Endothelial cell of hepatic sinusoid (primary cell): Measurements from ENCODE around the gene MIA3.
"Not testable (repeated sequence)": the region's sequence is repeated elsewhere in the genome, so short reads cannot be mapped to it uniquely, and the experiment has no call there.

Experiments
- in situ Hi-C: cut with HindIII; loops from 2 replicates; pipeline ENCODE4 v1.10.0; 2017; ENCODE audit warnings: low sequenced_read_pairs

The MIA3 gene

GRCh38 chr1:222665964-222666363 lies 48.1 kb downstream of the MIA3 start:
- in situ Hi-C loops = no loop called here

DNA sequence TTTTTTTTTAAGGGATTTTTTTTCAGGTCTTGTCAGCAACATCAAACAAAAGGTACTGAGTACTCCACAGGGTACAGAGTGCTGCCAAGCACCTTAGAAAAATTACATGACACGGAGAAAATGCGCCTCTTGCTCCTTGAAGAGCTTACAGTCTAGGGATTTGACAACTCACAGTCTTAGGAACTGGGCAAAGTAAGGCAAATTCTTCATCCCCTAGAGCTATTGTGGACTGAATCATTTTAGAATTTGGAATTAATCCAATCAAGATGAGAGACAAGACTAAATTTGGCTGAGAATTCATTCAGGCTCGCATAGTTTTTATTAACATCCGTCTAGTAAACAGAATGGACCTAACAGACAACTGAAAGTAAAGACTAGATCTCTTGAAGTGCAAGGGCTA lies 50.3 kb downstream of the MIA3 start:
- in situ Hi-C loops = not testable (repeated sequence)

DNA sequence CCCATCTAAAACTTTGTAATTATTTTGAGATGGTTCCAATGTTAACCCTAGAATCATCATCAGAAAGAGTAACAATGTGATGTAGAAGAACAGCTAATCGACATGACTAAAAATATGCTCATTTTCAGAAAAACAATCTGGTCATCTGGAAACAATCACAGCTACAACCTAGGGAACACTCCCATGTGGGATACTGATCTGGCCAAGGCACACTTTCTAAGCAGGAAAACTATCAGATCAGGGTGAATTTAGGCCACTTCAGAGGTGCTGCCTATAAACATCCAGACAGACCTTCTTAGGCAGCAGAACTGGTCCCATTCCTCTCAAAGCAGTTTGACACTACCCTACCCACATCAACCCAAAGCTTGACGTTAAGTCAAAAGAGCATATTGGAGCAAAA lies 51.2 kb downstream of the MIA3 start:
- in situ Hi-C loops = not testable (repeated sequence)

GRCh38 chr1:222670110-222670509 lies 52.2 kb downstream of the MIA3 start:
- in situ Hi-C loops = no loop called here

DNA sequence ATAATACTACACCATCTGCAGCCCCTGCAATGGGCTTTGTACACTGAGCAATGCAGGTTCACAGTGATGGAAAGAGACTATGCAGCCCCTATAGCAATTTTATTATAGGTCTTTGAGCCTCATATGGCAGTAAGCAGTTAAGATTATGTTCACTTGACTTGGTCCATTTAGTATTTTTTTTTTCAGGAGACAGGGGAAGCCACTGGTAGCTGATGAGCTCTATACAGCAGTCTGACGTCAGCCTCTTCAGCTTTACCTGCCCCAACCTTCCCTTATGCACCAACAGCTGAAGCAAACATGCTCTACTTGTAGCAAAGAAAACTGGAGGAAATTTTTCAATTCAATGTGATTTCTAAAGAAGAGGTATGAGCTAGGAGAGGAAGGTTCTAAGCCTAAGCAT lies 62.2 kb downstream of the MIA3 start:
- in situ Hi-C loops = no loop called here

DNA sequence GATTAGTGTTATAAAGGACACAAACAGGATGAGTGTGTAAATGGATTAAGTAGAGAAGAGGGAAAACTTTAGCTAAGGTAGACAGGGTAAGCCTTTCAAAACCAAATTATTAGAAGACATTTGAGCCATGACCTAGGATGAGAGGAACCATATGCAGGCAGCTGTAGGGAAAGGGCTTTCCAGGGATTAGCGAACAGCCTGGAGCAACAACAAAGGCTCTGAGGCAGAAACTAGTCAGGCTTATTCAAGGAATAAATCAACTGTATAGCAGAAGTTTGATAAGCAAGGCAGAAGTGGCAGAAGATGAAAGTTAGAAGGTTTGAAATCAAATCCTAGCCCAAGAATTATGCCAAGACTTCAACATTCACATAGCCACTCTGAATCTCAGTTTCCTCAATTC lies 73.1 kb downstream of the MIA3 start:
- in situ Hi-C loops = no loop called here

DNA sequence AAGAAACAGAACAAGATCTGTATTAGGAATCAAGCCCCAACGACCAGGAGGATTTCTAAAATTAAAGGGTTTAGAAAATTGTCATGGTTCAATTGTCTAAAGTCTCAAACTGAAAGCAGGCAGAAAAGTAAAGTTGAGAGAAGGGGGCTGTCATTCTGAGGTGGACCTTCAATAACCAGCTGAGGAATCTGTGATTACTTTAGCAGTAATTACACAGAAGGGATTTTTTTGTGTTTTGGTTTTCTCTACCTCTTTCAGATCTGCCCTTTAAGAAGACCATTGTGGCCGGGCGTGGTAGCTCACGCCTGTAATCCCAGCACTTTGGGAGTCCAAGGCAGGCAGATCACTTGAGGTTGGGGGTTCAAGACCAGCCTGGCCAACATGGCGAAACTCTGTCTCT lies 77.0 kb downstream of the MIA3 start:
- in situ Hi-C loops = no loop called here

GRCh38 chr1:222696741-222697140 lies 78.8 kb downstream of the MIA3 start:
- in situ Hi-C loops = no loop called here

DNA sequence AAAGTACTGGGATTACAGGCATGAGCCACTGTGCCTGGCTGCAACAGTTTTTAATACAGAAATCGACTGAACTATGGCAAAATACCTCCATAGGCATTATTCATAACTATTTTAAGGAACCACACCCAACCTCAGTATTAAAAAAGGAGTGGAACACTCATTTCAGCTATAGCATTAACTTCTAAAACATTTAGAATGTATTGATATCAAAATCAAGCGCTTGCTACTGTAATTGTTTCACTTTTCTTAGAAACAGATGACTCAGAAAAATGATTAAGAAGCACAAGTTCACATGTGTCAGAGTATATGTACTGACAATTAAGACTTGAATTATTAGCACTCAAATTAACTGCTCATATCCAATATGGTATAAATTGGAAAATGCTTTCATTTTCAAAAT lies 79.3 kb downstream of the MIA3 start:
- in situ Hi-C loops = no loop called here

DNA sequence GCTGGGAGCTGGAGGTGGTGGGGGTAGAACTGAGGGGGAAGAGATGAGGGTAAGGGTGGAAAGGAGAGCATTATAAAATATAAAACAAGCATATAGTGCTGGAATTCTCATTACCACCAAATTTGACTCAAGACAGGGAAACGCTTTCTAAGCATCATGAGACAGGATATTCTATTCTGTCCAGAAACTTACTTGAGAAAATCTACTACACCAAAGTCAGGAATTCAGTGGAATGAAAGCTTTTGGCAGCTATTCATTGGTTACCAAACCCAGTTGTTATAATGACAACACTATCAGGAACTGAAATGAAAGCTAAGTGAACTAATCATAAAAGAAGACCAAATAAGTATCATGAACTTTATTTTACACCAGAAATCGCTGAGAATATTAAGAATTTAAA lies 79.9 kb downstream of the MIA3 start:
- in situ Hi-C loops = no loop called here

DNA sequence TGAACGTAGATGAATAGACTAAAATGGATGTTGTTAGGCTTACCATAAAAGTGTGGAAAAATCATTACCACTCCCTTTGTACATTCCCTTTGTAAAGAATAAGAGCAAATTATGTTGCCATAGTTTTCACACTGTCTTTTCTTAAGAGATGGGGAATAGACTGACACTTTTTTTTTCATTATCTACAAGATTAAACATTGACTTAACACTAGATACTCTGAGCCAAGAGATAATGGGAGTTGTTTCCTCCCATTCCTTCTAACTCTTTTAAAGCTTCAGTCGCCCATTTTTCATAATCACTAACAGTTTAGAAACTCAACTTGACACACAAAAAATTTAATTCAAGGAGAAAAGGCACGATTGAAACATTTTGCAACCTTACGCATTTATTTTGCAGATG lies 84.3 kb downstream of the MIA3 start:
- in situ Hi-C loops = no loop called here

DNA sequence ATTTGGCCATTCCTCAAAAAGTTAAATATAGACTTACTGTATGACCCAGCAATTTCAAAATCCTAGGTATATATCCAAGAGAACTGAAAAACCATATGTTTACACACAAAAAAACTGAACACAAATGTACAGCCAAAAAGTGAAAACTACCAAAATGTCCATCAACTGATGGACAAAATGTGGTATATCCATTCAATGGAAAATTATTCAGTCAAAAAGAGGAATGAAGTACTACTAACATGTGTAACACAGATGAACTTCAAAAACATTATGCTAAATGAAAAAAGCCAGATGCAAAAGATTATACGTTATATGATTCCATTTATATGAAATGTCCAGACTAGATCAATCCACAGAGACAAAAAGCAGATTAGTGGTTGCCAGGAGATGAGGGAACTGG lies 86.4 kb downstream of the MIA3 start:
- in situ Hi-C loops = no loop called here

DNA sequence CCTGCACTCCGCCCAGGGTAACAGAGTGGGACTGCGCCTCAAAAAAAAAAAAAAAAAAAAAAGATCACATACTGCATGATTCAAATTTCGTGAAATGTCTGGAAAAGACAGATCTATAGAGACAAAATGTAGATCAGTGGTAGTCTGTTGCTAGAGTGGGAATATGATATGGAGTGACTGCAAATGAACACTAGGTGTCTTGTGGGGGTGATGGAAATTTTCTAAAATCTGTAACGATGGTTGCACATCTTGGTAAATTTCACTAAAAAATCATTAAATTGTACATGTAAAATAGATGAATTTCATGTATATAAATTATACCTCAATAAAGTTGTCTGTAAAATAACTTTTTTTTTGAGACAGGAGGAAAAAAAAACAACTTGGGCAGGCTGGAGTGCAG lies 88.9 kb downstream of the MIA3 start:
- in situ Hi-C loops = no loop called here

DNA sequence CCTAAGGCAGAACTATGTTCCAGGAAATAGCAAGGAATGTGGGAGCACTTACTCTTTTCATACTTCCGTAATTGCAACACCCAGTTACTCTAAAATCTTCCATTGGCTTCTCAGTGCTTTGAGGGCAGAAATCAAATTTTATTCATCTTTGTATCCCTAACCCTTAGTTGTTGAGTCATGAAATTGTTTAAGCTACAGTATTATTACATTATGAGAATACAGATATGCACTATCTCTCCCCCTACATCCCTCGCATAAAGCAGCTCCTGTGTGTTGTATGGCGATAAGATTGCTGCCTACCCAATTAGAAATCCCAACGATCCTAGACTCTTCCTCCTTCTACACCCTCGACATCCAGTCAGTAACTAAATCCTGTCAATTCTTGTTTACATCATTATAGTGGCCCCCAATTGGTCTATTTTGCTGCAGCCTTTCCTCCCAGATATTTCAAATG lies 91.8 kb downstream of the MIA3 start:
- in situ Hi-C loops = no loop called here

DNA sequence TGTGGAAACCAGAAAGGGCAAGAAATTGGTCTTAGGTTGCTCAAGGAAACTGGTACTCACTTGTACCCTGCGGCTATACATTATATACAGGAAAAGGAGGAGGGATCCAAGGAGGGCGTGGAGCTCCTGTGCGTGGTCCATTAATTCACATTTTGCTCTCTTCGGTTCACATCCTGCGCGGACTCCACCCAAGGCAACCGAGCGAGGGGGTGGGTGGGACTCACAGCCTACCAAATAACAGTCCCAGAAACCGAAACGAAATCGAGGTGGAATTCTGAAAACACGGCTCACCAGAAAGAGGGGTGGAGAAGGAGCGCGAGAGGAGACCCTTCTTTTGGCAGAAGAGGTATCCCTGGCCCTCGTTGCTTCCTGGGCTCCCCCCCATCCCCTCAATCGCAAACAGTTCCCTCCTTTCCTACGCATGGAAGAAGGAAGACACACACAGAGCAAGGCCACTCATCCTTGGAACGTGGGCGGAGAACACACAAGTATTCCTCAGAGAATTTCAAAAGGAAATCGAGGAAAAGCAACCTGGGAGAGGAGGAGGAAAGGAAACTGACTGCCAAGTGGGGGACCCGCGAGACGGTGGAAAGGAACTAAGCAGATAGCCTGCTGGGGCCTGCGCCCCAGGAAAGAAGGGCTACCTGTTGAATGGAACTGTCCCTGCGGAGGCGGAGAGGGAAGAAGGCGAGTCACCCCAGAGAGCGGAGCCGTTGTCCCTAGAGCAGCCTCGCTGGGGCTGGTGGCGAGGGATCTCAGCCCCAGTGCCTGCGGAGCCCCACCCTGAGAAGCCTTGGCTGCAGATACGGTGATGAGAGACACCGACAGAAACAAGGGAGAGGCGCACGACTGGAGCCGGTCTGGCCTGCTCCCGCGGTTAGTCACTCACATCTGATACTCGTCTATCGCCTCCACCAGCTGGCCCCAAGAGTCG lies 93.7 kb downstream of the MIA3 start:
- in situ Hi-C loops = no loop called here

- in situ Hi-C loops = no loop called here
These were observed 94.6 kb downstream of the MIA3 start, which contains the start of the genes AIDA and BROX for GRCh38 chr1:222712253-222713090. Gene AIDA (minus strand): TSS chr1:222712491. CDS start chr1:222712317, 174 bp downstream. Gene BROX (plus strand): TSS chr1:222712564. CDS start chr1:222715700, 3,136 bp downstream.

GRCh38 chr1:222713091-222713961 lies 95.4 kb downstream of the MIA3 start:
- in situ Hi-C loops = no loop called here

- in situ Hi-C loops = no loop called here
These were observed 98.5 kb downstream of the MIA3 start for GRCh38 chr1:222716393-222716792.
